Inflammatory macrophage (primary cell): Measurements from ENCODE around the gene SYF2.
"Not testable (repeated sequence)": the region's sequence is repeated elsewhere in the genome, so short reads cannot be mapped to it uniquely, and the experiment has no call there.

Source experiments
- DNase-seq, 2 donors: peaks; one replicate each; pipeline ENCODE4 v3.0.0-alpha.2; 2020 to 2022

The SYF2 gene

DNA sequence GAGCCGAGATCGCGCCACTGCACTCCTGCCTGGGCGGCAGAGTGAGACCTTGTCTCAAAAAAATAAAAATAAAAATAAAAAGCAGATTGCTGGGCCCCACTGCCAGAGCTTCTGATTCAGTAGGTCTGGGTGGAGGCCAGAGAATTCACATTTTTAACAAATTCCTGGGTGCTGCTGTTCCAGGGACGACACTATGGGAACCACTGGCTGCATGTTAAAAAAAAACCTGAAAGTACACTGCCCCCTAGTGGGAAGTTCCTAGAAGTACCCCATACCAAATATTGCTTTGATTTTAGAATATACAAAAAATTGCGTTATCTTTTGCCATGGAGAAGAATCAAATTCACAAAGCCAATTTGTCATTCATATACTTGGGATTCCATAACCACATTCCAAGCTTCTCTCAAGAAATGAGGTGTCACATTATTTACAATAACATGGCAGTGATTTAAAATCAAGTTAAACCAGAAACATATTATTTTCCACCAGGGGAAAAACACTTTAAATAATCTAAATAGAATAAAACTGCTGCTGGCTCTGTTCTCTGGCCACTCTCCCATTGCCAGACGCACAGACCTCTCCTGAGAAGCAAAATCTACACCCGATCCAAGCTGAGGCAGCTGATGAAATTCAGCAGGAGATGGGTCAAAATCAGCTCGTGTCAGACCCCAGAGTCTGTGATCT is 27.4 kb downstream of the SYF2 start:
- peak; percentile 51 to 60 for DNase-seq

DNA sequence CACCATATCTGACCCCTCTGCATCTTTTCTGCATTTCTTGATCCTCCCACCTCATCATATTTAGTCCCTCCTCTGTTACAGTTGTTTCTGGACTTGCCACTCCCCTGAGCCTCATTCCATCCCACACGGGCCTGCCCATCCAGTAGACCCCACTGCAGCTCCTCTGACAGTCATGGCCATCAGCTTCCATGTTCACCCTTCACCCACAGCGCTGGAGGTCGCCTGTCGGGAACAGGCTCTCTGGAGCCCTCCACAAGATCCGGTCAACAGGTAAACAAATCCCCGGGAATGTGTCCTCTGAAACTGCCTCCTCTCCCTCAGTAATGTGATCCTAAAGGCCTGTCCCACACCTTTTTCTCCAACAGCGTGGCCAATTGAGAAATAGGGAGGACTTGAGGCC is 31.3 kb downstream of the SYF2 start:
- DNase-seq, result no peak

DNA sequence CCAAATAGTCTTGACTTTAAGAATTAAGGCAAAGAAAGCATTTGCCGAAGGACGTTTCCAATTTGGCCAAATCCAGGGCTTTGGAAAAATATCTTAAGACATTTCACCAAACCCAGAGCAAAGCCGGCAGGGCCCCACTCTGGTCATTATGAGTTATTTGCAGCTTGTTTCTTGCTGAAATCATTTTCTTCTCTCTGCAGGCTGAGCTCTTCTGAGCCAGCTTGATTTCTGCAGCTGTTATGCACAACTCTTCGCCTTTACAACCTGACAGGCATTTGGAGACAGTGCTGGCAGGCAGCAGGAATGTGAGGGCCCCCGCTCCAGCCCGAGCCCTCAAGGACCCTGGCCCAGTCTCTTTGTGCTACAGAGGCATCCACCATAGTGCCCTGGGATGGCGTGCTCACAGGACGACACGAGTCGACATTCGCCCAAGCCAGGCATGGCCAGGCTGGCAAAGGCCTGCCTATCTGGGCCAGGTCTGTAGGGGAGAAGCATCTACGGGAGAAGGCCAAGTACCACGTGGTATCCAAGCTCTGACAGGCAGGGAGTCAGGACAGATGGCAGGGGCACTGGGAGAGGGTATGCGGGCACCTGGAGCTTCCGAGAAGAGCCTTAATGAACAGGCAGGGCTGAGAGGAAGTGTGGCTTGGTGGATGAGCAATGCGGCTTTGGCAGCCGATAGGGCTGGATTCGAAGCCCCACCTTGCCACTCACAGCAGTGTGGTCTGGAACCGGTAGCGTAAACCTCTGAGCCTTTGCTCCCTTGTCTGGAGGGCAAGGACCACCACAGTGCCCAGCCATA is 32.3 kb downstream of the SYF2 start:
- DNase-seq, result no peak

DNA sequence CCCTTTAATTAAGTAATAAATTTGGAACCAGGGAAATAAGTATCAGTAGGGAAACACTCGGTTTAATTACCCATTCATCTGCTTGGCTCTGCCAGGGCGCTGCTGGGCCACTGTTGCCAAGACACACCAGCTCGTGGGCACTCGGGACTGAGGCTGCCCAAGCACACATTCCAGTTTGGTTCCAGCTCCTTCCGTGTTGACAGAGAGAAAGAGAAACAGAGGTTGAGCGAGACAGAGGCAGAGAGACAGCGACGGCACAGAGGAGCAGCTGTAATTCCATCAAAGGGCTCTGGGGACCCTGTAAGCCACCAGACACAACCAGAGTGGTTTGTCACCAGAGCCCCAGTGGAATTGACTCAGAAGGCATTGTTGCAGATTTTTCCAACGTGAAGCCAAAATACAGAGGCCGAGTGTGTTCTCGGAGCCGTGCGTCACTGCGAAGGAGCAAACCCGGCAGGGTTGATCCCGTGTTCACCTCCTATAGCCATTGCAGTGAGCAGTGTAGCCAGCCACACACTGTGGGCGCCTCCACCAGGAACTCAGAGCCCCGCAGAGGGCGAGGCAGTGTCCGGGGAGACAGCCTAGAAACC is 33.5 kb downstream of the SYF2 start:
- no peak for DNase-seq

DNA sequence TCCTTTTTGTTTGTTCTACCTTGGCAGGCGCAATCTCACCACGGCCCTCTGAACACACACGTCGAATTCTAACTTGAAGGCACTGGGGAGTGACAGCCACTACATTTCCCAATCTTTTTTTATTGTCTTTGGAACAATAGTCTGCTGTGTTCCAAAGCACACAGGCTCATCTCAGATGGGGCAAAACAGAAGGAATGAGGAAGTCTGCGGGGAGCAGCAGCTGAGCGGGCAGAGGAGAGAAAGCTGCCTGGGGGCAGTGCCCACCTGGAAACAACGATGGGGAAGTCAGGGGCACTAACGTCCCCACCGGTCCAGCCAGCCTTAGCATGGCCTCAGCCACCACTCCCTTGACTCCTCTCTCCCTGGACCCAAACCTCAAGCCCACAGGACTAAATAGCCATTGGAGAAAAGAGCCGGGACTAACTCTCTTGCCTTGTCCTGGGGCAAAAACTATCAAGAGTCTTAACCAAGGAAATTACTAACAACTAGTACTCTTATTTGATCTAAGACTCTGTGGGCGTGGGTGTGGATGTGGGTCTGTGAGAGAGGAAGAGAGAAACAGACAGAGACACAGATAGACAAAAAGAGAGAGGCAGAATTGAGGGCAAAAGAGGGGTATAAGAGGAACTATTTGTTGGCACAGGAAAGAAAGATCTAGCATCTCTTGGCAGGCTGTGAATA is 34.2 kb downstream of the SYF2 start:
- no peak for DNase-seq

DNA sequence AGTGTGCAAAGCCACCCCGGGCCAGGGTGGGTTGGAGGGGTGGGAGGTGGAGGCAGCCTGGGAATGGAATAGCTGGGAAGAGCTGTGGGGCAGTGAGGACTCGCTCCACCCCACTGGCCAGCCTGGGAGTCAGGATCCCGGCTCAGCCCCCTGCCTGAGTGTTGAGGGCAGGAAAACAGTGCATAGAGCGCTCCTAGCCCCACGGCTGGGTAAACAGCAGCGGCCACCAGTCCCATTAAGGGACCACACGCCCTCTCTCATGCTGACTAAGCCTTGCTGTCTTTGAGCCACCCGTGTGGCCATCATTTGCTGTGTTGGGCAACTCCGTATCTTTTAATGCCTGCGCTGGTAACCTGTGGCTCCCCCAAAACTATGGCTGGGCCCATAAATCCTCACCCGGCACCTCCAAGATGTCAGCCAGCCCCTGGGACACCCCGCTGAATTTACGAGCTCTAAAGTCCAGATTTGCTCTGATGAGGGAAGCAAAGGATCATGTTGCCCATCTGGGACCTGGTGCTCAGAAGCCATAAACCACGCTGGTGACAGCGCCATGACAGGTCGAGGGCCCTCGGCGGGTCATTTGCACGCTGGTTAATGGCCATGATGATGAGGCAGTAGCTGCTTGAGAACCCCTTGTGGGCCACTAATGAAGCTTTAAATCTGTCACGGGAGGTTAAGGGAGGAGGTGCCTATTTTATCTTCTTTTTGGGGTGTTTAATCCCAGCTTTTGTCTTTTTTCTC is 34.9 kb downstream of the SYF2 start:
- no peak for DNase-seq

DNA sequence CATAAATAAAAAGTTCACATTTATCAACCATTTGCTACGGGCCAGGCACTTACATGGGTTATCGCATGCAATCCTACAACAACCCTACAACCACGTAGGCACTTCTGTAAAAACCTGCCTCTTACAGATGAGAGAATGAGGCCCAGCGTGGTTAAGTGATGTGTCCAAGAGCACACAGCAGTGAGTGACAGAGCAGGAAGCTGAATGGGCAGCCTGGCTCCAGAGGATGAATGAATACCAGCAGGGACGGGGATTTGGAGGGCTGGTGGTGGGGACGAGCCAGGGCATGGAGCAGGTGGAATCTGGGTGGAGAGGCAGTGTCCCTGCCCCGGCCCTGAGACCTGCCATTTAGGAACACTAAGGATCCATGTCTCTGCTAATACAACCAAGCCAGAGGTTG is 35.5 kb downstream of the SYF2 start:
- no peak for DNase-seq

DNA sequence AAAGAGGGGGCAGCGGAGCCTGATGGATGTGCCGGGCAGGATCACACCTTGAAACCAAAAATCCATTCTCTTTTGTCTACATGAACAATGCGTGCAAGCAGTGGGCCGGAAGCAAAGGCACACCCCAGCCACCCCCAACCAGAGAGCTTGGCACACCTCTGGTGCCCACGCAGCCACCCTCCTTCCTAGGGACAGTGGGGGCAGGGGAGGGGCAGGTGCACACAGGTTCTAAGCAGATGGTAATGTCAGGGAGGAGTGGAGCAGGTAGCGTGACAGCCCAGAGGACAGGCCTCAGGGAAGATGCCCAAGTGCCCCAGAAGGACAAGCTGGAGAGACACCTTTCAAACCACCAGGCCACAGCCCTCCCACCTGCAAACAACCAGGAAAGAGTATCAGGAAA is 36.5 kb downstream of the SYF2 start:
- DNase-seq, result no peak

DNA sequence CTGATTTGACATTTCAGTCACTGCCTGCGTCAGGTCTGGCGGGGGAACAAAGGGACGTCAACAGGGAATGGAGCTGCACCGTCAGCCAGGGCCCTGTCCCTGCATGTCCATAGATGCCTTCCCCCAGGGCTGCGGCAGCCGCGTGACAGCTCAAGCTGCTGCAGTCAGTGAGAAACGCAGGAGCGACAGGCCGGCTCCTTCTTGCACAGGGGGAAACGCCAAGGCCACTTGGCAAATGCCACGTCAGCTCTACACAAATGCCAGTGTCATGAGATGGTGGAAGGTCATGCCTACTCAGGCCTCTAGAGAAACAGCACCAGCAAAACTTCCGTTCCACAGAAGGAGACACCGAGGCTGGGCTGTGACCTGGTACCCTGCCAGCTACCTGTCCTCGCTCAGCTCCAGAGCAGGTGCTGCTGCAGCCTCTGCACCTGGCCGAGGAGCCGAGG is 37.7 kb downstream of the SYF2 start:
- no peak for DNase-seq

DNA sequence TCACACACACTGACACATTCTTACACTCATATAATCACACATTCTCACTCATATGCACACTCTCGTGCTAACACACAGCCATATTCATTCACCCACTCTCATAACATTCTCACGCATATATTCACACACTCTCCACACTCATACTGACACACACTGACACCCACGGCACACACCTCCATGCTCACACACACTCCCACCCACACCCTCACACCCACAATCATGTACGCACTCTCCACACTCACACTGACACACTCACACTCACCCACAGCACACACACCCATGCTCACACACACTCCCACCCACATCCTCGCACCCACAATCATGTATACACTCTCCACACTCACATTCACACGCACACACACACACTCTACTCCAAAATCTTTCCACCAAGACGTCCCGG is 38.2 kb downstream of the SYF2 start:
- no peak for DNase-seq

DNA sequence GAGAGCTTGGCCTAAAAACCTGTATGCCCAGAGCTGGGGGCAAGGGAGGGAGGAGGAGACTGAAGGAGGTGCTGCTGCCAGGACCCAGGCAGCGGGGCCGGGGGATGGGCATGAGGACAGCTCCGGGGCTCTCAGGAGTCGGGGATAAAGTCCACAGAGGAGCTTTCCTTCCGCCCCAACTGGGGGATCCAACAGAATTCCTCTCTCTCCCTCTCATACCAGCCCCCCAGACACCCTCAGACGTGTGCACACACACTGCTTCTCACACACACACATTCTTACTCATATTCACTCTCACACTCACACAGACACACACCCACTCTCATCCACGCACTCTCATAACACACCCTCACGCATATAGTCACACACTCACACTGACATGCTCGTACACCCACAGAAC is 39.1 kb downstream of the SYF2 start:
- DNase-seq, result no peak

DNA sequence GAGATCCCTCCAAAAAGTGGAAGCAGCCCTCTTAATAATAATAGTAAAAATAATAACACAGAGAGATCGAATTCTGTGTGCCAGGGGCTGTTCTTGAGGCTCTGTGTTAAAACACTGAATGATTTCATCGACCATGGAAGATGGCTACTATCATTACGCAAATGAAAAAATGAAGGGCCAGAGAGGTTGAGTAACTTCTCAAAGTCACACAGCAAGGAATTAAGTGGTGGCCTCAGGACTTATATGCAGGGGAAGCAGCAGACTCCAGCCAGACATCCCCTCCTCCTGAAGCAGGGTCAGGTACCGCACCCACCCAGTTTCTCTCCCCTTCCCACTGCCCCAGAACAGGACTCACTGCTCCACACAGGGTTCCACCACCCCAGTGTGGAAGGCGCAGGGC is 40.1 kb downstream of the SYF2 start:
- no peak for DNase-seq

DNA sequence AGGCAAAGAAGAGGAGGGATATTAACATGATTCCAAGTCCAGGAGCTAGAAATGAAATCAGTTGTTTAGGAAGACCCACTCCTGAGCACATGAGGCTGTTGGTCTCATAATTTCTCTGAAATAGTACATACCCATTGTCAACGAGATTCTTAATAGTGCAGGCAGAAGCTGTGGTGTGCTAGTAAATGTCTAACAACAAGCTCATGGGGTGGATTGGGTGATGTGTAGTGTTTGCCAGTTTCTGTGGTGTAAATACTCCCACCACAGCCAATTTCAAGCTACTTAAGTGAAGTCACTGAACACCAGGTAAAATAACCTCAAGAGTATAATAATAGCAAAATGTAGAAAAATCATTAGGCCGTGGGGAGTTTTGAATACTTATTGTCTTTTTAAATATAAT is 42.0 kb downstream of the SYF2 start:
- no peak for DNase-seq

DNA sequence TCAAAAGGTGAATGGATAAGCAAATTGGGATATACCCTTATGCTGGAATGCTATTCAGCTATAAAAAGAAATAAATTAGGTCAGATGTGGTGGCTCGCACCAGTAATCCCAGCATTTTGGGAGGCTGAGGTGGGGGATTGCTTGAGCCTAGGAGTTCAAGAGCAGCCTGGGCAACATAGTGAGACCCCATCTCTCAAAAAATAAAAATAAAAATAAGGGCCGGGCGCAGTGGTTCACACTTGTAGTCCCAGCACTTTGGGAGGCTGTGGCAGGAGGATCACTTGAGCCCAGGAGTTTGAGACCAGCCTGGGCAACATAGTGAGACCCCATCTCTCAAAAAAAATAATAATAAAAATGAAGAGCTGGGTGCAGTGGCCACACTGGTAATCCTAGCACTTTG is 44.4 kb downstream of the SYF2 start:
- DNase-seq, result not testable (repeated sequence)

DNA sequence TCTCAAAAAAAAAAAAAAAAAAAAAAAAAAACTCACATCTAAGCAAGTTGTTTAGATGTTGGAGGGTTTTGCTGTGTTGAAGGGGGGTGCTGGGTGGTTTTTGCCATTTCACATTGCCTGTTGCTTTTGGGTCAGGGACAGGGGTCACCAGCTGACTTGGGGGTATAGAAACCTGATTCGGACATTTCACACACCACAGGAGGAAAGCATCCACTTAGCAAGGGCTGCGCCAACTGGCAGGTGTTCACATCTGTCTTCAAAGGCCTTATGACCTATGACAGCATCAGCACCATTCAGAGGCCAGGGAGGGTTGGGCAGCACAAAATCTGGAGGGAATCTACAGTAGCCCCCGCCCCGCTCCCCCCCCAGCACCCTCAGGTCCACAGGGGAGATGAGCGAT is 45.2 kb downstream of the SYF2 start:
- no peak for DNase-seq

DNA sequence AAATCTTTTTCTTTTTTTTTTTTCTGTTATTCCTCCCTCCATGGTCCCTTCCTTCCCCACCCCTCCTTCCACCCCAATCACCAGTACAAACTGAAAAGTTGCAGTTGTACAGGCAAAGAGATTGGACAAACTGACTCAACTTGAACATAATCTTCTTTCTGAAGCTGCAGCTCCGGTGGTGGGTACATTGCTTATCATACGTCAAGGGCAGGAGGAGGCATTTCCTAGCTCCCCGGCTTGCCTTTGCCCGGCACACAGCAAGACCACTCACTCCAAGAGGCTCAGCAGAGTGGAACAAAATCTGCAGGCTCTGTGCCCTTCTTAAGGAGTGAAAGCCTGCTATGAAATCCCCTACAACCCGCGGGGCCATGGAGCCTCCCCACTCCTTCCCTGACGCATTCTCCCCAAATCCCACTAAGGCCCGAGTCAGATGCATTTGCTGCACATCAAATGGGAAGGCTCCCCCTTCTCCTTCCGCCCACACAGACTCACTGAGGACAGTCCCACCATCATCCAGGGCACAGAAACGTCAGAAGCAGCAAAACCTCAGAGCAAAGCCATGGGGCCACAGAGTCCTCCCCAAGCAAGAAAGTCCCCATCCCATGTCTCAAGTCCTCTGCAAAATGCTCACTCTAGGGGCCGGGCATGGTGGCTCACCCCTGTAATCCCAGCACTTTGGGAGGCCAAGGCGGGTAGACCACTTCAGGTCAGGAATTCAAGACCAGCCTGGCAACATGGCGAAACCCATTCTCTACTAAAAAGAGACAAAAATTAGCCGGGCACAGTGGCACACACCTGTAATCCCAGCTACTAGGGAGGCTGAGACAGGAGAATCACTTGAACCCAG is 45.9 kb downstream of the SYF2 start:
- DNase-seq, result no peak

DNA sequence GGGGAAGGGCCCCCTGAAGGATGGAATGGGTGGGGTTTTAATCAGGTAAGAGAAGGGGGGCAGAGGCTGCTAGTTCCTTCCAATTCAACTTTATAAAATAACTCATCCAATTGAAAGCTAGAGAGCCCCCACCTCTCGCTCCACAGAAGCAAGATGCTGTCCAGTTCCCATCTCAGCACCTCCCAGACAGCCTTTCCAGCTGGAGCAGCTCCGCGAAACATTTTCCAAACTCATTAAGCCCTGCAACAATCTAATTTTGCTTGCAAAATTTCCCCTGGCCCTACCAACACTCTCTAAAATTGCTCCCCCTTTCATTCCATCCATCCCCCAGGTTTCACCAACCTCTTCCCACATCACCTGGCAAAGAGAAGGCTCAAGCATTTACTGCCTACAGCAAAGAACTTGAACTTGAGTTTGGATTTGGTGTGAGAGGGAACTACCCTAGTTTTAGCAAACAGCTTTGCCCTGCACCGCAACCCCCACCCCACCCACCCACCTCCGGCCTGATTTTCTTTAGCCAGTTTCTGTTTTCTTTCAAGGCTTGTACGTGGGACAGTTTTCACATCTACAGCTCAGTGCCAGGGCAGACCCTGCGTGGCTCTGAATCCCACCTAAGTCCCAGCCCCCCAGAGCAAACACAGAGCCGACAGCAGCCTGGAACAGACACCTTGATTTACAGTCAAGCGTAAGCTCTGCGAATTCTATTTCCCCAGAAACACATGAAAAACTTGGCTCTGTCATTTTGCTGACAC is 46.7 kb downstream of the SYF2 start:
- DNase-seq, result peak in 1 of 2 donors; percentile 2

DNA sequence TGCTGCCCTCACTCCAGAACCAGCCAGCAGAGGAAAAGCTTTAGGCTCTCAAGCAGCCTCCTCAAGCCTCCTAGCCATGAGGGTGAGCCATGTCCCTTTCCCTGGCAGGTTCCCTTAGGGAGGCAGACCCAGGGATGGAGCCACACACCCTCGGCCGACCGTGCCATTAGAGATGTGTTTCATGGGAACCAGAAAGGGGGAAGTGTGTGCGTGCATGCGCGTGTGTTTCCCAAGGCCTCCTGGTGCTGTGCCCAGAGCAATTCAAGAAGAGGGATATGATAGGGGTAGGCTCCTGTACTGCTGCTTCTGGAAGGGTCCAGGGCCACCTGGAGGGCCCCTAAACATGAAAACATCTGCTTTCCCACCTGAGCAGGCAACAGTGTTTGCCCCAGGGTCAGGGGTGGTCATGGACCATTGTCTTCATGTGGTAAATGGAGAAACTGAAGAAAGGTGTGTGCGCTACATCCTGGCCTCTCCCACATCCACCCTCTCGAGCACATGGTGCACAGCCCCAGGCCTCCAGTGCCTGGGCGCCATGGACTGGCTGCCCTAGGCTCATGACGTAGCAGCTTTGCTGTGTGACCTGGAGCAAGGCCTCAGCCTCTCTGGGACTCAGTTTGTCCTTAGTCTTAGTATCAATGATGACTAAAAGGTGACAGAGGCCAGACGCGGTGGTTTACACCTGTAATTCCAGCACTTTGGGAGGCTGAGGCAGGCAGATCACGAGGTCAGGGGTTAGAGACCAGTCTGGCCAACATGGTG is 48.1 kb downstream of the SYF2 start:
- peak; percentile 3 to 44 for DNase-seq

DNA sequence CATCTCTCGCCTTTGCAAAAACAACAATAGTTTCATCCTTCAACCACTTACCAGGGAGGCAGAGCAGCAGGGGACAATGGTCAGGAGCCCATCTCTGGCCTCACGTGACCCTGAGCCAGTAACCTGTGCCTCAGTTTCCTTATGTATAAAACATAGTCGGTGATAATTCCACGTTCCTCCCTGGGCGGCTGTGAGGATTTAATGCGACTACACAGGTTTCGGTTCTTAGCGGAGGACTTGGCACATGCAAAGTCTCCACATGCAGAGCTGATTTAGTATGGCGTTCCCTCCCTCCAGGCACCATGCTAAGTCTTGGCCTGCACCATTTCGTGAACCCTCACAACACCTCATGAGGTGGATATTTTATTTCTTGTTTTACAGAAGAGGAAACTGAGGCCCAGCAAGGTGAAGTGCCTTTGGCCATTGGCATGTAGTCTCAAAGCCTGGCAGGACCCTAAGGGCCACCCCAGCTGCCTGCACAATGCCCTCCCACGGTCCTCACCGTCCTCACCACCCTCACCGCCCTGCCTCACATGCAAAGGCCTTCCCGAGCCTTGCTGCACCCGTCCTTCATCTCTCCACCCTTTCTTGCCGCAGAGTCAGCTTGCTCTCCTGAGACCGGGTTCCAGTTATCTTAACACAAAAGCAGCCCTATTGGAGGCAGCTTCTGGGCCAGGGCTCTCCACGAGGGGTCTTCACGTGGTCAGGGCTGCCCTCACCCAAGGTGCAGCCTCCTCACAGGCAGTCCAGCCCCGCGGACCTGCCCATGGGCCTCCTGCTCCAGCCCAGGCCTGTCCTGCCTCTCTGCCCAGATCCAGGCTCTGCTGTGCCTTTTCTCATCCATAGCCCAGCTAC is 48.9 kb downstream of the SYF2 start:
- no peak for DNase-seq
